GM18526 (cell line): Measurements from ENCODE around the gene XDH.

Source experiments
- POLR2A ChIP-seq: IDR thresholded peaks from 3 replicates; pipeline ENCODE4 v1.6.1; 2011; ENCODE audit not compliant: insufficient read length; ENCODE audit errors: extremely low read depth

XDH gene

GRCh38 chr2:31331156-31331555 is 83.4 kb downstream of the XDH start:
- TF ChIP-seq POLR2A: no peak

DNA sequence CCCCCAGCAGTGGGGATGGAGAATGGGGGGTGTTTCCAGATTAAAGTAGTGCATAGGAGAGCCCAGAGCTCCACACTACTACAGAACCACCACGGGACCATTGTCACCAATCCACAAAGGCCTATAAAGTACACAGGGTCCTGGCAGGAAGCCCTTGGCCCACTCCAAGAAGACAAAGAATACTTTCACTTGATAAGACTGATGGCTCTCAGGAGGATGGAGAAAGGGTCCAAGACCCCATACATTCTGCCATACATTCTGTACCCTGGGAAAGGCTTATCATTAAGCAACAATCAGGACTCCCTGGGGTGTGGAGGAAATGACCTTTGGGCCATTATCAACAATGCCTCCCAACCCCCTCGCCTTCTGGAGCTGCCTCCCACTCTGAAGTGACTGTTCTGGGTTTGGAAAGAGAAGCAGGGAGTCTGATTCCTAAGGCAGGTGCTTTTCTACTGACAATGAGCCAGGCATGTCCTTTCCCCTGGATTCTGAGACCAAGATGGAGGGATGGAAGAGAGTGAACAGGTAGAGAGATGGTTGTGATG is 85.4 kb downstream of the XDH start:
- no peak for TF ChIP-seq POLR2A

GRCh38 chr2:31328026-31328425 is 86.5 kb downstream of the XDH start:
- no peak for TF ChIP-seq POLR2A

GRCh38 chr2:31327505-31327904 is 87.0 kb downstream of the XDH start:
- TF ChIP-seq POLR2A: no peak

DNA sequence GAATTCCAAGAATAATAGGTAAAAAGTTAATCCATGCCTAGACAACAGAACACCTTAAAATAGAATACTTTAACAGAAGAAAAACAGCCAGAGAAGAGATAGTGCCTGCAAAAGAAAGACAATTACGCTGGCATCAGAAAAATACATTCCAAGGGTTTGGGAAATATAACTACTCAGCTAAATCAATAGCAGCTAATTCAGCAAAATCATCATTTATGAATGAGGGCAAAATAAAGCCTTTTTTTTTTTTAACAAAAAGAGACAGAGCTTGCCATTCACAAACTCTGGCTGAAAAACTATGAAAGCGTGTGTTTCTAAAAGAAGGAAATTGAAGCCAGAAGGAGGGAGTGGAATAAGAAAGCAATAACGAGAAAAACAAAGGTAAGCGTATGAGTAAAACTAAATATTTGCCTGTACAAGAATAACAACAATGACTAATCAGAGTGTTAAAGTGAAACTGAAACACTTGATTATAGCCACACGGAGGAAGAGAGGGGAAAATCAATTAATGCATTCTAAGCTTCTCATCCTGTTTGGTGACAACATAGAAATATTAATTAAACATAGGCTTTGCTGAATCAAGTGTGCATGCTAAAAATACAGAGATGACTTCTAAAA is 90.4 kb downstream of the XDH start:
- TF ChIP-seq POLR2A: no peak

- no peak for TF ChIP-seq POLR2A
Observed at GRCh38 chr2:31322371-31322770, 92.2 kb downstream of the XDH start.

GRCh38 chr2:31319406-31320175 is 95.0 kb downstream of the XDH start:
- TF ChIP-seq POLR2A: no peak

GRCh38 chr2:31318361-31319336 is 95.9 kb downstream of the XDH start:
- no peak for TF ChIP-seq POLR2A

DNA sequence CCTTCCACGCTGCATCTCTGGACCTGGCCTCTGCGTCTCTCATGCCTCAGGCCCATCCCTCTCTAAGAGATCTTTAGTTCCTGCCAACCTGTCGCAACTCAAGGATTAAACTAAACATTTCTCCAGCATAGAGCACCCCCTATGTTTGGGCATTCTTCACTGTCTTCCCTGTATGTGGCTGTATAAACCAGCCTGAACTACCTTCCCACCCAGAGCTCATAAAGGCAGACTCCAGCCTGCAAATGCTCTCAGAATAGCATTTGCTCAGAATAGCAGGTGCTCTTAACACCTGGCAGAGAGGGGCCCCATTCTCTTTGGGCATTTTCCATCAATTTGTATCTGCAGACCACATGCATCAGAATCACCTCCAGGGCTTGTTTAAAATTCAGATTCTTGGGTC is 97.1 kb downstream of the XDH start:
- TF ChIP-seq POLR2A: no peak

GRCh38 chr2:31314761-31315160 is 99.8 kb downstream of the XDH start:
- TF ChIP-seq POLR2A: no peak

DNA sequence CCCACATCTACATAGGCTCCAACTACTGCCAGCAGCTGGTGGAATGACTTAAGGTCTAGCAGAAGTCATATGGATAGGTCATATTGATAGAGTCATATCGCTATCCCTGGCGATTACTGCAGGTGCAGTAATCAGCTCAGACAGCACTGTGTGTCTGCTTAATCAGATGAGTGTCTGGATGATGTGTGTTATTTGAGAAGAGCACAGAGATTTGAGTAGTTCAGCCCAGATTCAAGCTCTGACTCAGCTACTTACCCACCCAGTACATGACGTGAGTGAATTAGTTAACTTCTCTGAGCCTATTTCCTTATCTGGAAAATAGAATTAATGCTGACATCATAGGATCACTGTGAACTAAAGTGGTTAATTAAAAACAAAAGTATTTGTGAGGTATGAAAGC is 101.6 kb downstream of the XDH start:
- TF ChIP-seq POLR2A: no peak

GRCh38 chr2:31304816-31305215 is 109.7 kb downstream of the XDH start:
- no peak for TF ChIP-seq POLR2A

DNA sequence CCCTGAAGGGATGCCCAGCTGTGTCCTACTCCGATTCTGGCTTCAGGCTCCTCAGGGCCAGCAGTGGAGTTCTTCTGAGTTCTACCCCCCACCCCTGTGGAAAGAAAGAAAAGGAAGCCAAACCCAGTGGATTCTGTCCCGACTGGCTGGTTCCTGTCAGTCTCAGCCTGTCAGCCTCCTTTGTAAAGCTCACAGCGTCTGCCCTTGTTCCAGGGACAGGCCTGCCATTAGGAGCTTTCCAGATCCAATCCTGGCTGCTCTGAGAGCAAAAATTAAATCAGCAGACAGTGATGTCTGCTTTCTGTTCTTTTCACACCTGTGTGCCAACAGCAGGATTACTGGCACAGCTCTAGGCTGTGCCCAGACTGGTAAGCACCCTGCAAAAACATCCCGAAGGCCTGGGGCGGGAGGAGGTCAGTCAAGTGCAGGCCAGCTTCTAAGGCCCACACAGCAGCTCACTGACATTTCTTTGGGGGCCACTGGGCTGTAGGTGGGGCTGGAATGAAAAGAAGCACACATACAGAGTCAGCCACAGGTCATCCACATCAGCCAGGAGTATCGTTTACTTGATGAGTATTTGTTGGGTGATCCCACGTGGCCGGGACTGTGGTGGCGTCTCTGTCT is 111.5 kb downstream of the XDH start:
- TF ChIP-seq POLR2A: no peak

DNA sequence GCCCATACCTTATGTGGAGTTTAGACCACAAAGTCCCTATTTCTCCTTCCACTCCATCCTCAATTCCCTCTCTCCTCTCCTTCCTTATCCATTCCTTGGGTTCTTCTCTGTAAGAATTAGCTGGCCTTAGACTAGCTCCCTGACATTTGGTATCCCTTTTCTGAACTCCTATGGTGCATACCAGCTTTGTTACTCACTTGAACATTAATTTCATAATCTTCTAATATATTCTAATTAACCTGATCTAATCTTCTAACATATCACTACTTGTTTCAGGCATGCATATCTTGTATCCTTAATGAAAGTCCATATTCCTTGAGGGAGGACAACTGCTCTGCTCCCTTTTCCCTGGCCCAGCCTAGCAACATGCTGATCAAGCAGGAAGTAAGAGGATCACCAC is 114.2 kb downstream of the XDH start:
- TF ChIP-seq POLR2A: no peak

GRCh38 chr2:31299547-31299946 is 115.0 kb downstream of the XDH start:
- TF ChIP-seq POLR2A: no peak
